DMS153 treated with DMSO at 0.1 percent for 48 hours (cell line): ENCODE results near the gene HAAO.

Experiments used
- DNase-seq: peaks from one replicate; lab custom pipeline; 2025; ENCODE audit not compliant: unreplicated experiment; lab: John Stamatoyannopoulos, UW

Gene HAAO

DNA sequence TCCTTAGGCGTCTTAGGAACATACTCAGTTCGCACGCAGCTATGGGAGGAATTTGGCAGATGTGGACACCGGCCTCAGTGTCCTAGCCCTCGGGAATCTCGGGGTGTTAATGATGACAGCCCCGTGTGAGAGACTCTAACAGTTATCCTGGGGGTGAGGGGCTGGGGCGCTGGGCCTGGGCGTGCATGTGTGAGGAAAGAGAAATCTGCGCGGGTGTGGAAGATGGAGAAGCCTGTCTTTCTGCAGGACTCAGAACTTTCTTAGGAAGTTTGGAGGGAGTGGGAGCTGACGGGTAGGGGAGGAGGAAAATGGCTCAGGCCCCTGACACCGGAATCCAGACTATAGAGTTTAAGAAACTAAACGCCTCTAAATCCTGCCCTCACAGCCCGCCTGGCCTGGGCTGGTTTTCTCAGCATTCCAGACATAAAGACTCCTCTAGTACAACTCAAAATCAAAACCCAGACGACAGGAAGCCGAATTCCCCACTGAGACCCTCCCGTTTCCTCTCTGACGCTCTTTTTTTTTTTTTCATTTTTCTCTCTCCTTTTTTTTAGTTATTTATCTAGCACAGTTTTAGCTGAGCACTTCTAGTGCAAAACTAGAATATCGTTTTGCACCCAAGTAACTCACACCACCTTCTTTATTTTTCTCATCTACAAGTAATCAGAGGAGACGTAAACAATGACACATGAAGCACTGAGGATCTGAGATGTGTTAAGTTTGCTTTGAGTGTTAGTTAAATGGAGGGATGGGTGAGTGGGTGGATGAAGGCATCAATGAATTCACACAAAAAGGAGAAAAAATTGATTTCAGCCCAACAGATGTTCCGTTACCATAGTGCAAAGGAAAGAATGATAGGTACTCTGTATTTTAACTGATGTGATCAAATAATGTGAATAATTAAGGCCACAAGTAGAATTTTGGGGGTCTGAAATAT lies 1.2 kb upstream of the HAAO start:
- DNase-seq = no peak

DNA sequence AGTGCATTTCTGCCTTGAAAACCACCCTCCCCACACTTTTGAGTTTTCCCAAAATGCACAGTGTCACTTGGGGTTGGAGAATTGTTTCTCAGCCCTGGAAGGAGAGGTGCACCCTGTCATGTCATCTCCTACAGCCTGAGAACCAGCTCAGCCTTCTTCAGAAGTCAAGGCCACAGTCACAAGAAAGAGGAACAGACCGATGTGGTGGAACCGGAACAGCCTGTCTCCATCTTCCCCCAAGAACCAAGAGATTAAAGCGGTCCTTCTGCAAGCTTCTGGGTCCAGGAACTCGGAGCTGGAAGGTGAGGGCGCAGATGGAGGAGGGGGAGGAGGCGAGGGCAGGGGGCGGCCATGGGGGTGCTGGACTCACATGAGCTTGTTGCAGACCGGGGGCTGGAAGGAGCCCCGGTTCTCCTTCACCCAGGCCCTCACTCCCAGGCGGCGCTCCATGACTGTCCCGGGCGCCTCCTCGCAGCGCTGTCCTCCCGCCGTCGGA lies 248 bp downstream of the HAAO start:
- no peak for DNase-seq

DNA sequence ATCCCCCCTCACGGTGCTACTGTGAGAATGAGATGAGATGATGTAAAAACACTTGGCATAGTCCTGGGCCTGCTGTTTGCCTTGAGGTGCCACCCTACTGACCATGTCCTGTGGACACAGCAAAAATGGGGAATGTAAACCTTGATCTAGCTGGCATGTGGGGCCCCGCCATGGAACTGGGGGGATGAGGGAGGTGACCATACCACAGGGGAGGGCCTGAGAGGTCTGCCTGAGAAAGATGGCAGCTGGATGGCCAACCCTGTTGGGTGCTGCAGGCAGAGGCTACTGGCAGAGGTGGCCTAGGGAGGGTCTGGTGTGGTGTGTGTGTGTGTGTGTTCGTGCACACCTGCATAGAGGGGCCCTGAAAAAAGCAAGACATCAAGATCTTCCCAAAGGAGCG lies 777 bp downstream of the HAAO start:
- DNase-seq = no peak

DNA sequence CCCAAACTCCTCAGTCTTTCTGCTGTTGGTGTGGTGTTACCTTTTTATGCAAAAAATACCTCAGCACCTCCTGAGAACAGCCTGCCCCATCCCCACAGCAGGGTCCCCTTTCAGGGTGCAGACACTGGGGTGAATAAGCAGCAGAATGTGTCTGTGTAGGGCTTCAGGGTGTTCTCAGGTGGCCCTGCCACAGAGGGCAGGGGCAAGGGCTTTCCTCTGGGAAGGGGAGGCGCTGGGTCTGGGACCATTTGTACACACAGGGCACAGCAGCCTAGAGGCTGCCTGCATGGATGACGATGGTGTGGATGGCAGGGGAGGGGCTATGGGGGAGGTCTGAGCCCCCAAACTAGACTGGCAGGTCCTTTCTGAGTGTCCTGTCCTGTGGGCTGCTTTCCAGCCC lies 2.6 kb downstream of the HAAO start:
- no peak for DNase-seq

DNA sequence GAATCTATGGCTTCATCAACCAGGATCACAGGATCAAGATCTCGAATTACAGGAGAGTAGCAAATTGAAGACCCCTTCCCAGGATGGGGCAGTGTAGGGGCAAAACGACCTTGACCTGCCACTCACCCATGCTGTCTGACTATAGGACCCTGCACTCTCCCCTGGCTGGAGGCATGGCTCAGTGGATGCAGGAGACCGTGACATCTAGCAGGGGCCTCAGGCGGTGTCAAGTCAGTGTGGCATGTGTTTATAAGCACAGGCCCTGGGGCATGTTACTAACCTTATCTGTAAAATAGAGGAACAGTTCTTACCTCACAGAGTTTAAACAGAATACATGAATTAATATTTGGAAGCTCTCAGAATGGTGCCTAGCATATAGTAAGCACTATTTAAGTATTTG lies 3.5 kb downstream of the HAAO start:
- no peak for DNase-seq

DNA sequence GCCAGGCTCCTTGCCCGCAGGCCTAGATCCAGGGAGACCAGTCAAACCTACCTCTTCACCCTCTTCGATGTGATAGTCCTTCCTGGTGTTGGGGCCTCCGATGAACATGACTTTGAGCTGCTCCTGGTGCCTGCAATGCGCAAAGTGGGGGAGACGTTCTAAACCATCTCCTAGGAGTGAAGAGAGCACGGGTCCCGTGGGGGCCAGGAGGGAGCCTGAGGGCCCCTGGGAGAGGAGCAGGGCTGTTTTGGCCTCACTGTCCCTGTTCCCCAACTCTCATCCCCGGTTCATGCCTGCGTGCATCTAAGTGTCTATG lies 3.9 kb downstream of the HAAO start:
- DNase-seq = no peak

DNA sequence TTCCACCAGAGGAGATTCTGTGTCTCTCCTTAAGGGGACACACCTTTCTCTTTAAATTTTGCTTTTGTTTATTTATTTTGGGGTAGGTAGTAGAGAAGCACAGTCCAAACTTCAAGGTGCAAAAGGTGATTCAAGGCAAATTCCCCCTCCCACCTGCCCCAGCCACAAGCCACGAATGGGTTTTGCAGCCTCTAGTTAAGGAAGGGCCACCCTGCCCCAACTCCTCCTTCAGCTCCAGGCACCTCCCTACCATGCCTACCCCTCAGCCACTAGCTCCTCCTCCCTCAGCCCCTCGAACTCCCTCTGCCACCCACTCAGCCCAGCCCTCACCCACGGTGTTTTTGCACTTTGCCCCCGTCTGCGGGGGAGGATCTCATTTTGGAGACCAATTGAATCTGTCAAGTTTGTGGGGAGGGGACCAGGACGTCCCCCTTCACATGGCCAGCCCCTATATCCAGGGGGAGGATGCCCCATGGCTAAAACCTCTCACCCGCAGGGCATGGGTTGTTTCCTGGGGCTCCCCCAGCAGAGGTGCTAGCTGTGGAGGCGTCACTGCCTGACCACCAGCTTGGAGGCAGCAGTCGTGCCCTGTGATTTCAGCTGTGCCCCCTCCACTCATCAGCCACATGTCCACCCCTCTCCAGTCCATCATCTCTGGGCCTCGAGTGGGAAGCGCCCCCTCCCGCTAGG lies 4.5 kb downstream of the HAAO start:
- DNase-seq = no peak

DNA sequence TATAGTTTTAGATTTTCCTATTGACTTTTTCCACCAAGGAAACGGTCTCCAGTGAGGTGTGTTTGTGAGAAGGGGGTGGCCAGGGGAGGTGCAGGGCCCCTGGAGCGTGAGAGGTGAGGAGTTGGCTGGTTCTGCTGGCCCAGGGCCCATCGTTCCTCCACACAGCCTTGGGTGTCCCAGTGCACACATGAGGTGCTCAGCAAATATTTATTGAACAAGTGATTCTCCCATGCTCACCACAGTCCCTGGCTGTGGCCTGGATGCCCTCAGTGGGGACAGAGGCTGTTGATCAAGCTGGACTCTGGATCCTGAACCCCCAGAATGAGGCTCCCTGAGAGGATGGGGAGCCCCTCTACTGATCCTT lies 5.0 kb downstream of the HAAO start:
- no peak for DNase-seq

DNA sequence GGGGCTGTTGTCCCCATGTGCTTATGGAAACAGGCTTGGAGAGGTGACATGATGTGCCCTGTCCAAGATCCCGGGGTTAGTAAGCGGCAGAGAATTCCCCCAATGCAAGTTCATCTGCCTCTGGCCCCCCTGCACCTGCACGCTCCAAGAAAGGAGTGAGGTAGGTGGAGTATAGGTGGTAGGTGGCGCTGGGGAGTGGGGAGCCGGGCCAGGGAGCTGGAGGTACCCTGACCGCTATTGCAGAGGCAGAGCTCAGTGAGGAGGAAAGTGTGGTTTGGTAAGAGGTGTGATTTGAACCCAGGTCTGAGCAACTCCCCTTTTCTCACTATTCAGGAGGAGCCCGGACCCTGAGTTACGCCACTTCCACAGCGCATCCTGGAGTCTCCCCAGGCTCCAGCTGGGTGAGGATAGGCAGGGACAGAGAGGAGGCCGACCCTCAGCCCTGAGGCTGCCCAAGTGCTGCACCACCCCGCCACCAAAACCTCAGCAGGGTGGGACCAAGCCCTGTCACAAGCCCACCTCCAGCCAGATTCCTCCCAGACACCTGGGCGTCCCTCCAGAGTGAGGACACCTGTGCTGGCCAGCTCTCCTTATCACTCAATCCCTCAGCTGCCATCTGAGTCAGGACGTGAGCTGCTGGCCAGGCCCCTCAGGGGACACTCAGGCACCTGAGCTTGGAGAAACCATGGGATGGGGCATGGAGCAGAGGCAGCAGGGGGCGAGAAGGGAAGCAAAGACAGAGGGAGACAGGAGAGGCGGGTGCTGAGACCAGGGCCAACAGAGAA lies 5.6 kb downstream of the HAAO start:
- no peak for DNase-seq

DNA sequence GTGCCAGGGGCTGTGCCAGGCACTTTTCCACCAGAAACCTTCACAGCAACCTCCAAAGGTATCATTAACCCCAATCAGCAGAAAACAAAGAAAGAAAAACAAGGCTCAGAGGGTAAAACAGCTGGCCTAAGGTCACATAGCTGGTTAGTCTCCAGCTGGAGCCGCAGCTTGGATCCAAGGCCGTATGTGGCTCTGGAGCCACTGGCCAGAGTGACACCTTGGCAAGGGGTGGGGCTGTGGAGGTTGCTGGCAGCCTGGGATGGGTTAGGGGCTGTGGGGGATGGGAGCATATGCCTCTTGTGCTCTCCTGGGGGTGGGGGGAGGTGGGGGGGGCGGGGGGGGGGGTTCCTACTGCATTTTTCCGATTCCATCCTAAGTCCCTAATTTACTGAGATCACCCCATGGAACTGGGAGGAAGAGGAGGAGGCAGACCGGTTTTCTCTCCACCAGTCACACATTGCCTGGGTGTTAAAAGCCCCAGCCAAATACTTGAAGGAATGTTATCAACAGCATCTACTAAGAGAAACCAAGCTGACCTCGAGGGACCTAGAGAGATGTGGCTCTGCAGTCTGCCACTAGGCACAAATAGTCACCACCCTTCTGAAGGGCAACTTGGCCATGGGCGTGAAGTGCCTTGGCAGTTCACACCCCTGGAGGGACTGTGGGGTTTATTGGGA lies 8.0 kb downstream of the HAAO start:
- no peak for DNase-seq

DNA sequence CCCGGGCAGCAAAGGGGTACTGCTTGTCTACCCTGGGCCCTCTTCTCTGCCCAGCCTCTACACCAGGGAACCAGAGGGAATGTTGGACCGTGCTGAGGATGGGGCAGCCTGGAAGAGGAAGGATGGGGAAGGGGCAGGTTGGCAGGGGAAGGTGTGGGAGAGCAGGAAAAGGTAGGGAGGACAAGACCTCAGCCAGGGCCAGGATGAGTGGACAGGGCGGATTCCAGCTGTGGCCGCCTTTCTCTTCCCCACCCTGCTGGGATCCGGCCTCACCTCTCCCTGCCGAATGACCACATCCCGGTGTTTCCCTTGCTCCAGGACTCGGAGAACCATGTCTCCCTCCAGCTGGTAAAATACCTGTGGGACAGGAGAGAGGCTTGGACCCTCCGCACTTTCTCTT lies 8.9 kb downstream of the HAAO start:
- no peak for DNase-seq

DNA sequence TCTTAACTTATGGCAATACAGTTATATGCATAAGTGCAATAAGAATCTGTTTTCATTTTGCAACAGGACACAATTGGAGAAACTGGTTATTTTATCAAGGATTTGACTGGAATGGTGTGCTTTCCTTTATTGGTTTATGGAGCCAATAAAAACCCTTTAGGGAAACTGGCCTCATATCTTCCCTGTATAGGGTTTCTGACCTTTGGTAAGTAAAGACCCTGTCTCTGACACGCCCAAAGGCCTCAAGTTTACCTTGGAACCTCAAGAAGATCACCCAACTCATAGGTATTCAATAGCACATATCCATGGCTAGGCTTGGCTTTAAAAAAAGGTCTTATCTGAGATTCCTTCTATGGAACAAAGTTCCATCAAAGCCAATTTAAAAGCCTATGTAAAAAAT lies 11.2 kb downstream of the HAAO start:
- DNase-seq = no peak

DNA sequence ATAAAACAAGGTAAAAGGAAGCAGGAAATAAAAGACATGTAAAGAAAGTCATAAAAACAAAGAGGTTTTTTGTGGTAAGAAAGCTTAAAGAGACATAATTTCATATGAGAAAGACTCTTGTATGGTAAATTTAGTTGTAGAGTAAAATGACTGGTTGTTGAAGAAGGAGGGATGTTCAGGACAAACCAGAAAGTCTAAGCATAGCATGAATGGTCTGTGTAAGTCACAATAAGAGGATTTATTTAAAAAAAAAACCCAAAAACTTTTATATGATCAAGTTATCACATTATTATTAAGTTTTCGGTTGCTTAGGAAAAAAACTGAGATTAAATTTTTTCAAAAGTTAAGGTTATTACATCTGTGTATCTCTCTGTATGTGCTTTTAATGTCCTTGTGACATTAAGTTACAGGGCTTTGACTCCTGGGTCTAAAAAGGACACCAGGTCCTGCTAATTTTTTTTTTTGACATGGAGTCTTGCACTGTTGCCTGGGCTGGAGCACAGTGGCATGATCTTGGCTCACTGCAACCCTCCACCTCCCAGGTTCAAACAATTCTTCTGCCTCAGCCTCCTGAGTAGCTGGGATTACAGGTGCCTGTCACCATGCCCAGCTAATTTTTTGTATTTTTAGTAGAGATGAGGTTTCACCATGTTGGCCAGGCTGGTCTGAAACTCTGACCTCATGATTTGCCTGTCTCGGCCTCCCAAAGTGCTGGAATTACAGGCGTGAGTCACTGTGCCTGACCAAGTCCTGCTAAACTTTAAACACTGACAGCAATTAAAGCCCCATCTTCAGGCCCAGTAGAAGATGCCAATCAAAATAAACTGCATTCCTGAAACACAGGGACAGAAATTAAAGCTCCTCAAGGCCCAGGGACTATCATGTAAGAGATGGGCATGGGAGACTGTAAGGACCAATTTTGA lies 14.2 kb downstream of the HAAO start:
- no peak for DNase-seq

DNA sequence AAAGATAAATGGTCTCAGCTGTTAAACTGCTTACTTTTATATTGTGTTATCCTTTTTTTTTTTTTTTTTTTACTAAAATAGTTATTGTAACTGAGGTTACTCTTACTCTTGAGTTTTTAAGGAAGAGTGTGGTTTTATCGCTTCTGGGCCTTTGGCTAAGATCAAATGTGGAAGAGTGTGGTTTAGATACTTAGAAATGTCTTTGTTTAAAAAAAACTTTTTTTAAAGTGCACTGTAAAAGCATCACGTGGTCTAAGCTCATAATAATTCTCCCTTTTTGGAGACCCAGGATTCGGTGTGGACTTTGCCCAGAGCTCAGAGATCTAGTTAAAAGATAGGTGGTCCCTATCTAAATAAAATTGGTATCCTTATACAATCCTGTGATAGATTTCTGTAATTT lies 16.6 kb downstream of the HAAO start:
- no peak for DNase-seq

DNA sequence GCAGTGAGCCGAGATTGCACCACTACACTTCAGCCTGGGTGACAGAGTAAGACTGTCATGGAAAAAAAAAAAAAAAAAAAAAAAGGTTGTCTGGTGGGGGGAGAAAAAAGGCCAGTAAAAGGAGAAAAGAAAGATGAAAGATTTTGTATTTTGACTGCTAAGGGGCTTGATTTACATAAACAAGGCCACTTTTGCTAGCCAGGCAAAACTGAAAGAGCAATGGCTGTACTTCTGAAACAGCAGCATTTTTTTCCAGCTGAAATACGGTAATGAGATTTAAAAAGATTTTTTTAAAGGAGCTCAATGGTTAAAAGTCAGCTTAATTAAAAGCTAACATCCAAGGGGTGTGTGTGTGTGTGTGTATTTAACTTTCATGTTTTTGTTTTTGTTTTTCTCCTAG lies 17.2 kb downstream of the HAAO start:
- no peak for DNase-seq

DNA sequence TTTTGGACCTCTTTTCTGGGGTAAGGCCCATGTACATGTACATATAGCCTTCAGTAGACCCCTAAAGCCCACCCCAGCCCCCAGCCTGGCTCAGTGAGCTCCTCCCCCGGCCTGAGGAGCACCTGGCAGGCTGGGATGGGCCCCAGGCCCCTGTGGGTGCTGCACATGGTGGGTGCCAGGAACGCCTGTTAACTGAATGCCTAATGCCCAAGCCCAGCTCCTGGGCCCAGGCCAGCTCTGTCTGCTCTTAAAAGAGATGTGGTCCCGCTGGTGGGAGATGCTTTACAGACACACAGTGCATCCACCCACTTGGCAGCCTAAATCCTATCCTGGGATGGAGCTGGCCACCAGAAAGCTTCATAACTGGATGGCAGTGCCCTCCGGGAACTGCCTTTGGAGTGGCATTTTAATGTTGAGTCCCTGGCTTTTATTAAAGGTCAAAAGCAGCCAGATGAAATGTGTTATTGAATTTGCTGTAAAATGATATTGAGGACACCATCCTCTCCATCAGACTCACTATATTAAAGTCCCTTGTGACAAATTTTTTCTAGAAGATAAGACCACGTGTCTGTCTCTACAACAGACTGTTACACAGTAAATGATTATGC lies 20.7 kb downstream of the HAAO start:
- no peak for DNase-seq

DNA sequence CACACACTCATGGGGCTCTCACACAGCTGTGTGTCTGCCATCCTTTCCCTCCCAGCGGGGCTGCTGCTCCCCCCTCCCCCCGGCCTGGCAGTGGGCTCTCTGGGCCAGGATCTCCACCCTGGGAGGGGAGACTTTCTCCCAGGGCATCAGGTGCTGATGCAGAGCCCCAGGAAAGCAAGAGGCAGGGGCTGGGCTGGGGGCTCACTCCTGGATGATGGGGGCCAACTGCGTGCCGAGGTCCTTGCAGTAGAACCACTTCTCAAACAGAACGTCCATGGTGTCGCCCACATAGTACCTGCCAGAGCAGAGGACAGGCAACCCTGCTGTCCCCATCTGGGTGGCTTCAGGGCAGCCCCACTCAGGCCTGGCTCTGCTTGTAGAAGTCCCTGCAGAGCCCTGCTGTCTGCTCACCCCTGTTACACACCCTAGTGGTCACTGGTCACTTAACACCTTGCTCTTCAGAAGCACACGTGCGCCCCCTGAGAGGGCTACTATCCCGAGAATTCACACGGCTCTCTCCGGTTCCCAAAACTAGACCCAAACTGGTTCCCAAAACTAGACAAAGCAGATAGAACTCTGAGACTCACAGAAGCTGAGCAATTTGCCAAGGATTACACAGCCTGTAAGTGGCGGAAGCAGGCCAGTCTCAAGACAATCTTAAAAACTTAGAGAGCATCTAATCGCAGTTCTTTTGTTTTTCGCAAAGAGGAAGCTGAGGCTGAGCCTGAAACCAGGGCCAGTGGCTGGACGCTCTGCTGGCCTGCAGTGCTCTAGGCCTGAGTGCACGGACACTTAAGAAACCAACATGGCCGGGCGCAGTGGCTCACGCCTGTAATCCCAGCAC lies 21.9 kb downstream of the HAAO start:
- DNase-seq = peak; percentile 31

DNA sequence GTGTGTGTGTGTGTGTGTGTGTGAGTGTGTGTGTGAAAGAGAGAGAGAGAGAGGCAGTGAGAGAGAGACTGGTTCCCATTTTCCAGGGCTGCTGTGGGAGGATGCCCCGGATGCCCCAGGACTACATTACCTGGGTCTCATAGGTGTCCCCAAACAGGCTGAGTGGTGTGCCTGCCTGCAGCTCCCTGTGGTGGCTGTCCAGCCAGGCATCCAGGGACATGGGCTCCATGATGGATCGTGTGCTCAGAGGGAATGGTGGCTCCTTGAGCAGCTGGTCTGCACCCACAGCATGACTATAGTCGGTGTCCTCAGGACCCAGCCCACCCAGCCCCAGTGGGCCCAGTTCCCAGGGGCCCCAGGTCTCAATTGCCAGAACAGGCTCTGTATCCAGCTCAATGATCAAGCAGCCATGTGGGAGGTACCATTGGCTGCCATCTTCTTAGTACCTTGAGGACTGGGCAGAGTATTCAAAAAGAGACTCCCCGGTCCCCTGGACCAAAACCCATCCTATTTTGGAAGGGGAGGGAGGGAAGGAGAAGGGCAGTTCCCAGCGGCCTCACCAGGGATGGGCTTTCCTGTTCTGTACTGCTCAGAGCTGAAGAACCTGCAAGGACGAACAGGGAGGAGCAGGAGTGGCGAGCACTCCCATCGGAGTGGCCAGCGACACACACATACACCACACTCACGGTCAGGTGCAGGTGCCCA lies 22.6 kb downstream of the HAAO start:
- DNase-seq = no peak
